Nucleus accumbens (tissue), 56 donors: ENCODE data around the gene PRIMA1.

Source experiments
- DNase-seq, 56 donors: peaks; one replicate each; lab custom pipeline; 2025; lab: John Stamatoyannopoulos, UW

PRIMA1 gene

GRCh38 chr14:93797536-93797935 is 9.3 kb upstream of the PRIMA1 start:
- DNase-seq: no peak

GRCh38 chr14:93797071-93797470 is 8.8 kb upstream of the PRIMA1 start:
- no peak for DNase-seq

GRCh38 chr14:93794756-93795155 is 6.5 kb upstream of the PRIMA1 start:
- DNase-seq: no peak

GRCh38 chr14:93793555-93794324 is 5.5 kb upstream of the PRIMA1 start:
- no peak for DNase-seq

GRCh38 chr14:93792391-93792790 is 4.1 kb upstream of the PRIMA1 start:
- no peak for DNase-seq

- no peak for DNase-seq
Measured at GRCh38 chr14:93790966-93791365, 2.7 kb upstream of the PRIMA1 start.

- DNase-seq: peak in 5 of 56 donors; percentile 58 to 80 (median 71)
Measured at GRCh38 chr14:93789228-93790130, 1.2 kb upstream of the PRIMA1 start.

GRCh38 chr14:93788543-93789227 is 400 bp upstream of the PRIMA1 start:
- DNase-seq: peak in 53 of 56 donors; percentile 10 to 89 (median 70)

- DNase-seq: peak in 17 of 56 donors; percentile 11 to 46 (median 21)
Measured at GRCh38 chr14:93787465-93788292, 606 bp downstream of the PRIMA1 start.

GRCh38 chr14:93785423-93785822 is 2.9 kb downstream of the PRIMA1 start:
- DNase-seq: no peak

- DNase-seq: no peak
Measured at GRCh38 chr14:93784878-93785277, 3.4 kb downstream of the PRIMA1 start.

GRCh38 chr14:93780813-93781400 is 7.4 kb downstream of the PRIMA1 start:
- DNase-seq: no peak

GRCh38 chr14:93778856-93779629 is 9.2 kb downstream of the PRIMA1 start:
- DNase-seq: peak in 5 of 56 donors; percentile 5 to 16 (median 8)

- peak in 1 of 56 donors; percentile 36 for DNase-seq
Measured at GRCh38 chr14:93778453-93778852, 9.8 kb downstream of the PRIMA1 start.

- DNase-seq: no peak
Measured at GRCh38 chr14:93775744-93776143, 12.5 kb downstream of the PRIMA1 start.

- DNase-seq: no peak
Measured at GRCh38 chr14:93775158-93775557, 13.1 kb downstream of the PRIMA1 start.

GRCh38 chr14:93772263-93772662 is 16.0 kb downstream of the PRIMA1 start:
- peak in 27 of 56 donors; percentile 8 to 79 (median 41) for DNase-seq

GRCh38 chr14:93765970-93766369 is 22.3 kb downstream of the PRIMA1 start:
- DNase-seq: no peak

GRCh38 chr14:93765155-93765554 is 23.1 kb downstream of the PRIMA1 start:
- no peak for DNase-seq
